Lower leg skin (tissue), 3 donors: ENCODE data around the gene GON7.

Experiments used
- POLR2A ChIP-seq, 2 donors: fragments of 450-650 bp; IDR thresholded peaks; one replicate each; pipeline ENCODE4 v1.6.1; 2016 to 2017; ENCODE audit warnings: antibody characterized with exemption in 2 of 2, mild to moderate bottlenecking in 1 of 2, moderate library complexity in 1 of 2
- TF ChIP-seq, protein P1 (sequence below), 3 donors: fragments of 450-650 bp; IDR thresholded peaks; one replicate each; pipeline ENCODE4 v1.5.1; 2016; ENCODE audit warnings: antibody characterized with exemption in 3 of 3, mild to moderate bottlenecking in 3 of 3, moderate library complexity in 2 of 3

DNA sequence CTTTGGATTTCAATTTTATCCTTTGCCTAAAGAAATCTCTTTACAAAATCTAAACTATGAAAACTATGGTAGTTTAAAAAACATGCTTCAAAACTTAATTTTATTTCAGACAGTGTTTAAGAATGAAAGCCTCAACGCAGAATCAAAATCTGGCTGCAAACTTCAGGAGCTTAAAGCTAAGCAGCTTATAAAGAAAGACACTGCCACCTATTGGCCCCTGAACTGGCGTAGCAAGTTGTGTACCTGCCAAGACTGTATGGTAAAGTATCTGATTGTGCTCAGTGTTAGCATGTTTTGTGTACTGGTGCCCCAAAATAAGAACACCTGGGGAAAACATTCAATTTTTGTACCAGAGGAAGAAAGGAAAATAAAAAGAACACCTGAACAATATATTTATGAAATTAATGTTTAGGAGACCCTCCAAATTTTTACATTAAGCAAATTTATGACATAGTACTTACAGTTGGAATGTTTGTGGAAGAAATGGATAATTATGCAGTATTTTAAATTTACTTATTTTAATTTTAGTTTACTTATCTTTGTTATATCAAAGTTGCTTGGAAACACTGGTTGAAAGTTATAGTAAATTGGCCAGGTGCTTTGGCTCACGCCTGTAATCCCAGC, 12.3 kb upstream of the GON7 start:
- TF ChIP-seq, protein P1, sequence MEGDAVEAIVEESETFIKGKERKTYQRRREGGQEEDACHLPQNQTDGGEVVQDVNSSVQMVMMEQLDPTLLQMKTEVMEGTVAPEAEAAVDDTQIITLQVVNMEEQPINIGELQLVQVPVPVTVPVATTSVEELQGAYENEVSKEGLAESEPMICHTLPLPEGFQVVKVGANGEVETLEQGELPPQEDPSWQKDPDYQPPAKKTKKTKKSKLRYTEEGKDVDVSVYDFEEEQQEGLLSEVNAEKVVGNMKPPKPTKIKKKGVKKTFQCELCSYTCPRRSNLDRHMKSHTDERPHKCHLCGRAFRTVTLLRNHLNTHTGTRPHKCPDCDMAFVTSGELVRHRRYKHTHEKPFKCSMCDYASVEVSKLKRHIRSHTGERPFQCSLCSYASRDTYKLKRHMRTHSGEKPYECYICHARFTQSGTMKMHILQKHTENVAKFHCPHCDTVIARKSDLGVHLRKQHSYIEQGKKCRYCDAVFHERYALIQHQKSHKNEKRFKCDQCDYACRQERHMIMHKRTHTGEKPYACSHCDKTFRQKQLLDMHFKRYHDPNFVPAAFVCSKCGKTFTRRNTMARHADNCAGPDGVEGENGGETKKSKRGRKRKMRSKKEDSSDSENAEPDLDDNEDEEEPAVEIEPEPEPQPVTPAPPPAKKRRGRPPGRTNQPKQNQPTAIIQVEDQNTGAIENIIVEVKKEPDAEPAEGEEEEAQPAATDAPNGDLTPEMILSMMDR (IDR thresholded peaks at IDR 0.05): no peak
- TF ChIP-seq POLR2A (IDR thresholded peaks at IDR 0.05): no peak
